ENCODE data around the gene KRR1. TPM values are rescaled to one million over a fixed set of nuclear protein-coding genes. Genes with fewer than 3 reads are reported as not detected.
"Not testable (repeated sequence)": the region's sequence is repeated elsewhere in the genome, so short reads cannot be mapped to it uniquely, and the experiment has no call there.

Gene KRR1
- total RNA-seq, 1 donor from 2014 or later, result 58.6 TPM

DNA sequence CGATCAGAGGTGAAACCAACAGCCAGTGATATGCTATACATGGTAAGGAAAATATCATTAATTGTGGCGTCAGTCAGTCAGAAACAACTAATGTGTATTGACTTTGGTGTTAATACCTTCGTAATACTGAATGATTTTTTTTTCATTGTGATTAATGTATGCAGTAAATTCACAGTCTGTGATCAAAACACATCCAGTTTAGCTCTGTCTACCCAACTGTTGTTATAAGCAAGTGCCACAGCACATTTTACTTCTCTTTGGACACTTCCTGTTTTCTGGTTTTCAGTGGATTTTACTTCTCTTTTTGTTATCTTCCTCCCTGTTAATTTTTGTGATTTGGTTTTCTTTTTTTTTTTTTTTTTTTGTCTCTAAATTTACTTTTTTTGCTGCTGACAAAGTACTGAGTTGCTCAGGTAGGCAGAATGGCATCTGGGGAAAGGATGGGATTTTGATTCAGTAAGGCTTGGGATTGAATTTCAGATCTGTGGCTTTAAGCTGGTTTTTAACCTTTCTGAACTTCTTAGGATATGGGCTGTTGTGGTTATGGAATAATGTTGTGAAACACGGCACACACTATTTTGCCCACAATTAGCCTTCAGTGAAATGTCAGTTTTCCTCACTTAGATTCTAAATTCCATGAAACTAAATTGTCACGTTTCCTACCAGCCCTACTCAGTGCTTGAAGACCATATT, 30.2 kb downstream of the KRR1 start:
- no peak for DNase-seq (ENCODE audit: low spot score)
- intact Hi-C loops (cut with DNase I), result no loop called here
- ATAC-seq, result peak; percentile 33

DNA sequence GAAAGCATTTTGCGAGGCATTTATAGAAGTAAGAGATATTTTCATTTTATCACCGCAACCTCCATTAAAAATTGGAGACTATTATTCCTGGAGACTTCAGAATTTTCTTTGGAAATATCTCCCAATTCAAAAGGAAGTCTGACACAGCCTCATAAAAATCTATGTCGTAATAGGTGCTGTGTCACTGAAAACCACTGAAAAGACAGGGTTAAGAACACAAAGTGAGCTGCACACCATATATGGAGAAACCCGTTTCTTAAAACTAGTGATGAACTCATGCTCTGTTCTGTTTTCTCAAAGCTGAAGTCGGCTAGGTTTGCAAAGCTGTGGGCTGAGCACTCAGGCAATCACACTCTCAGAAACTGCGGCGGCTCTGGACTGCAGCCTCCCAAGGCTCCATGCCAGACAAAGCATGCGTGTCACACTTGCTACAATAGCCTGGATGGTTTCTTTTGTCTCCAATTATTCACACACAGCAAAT, 30.9 kb downstream of the KRR1 start, which contains the start of gene GLIPR1:
GLIPR1 (plus strand) TSS at position 287 of the 481 bp plus-strand sequence; CDS start at position 413, 126 bp downstream.
- ATAC-seq, result peak; percentile 95
- peak; percentile 82 for DNase-seq (ENCODE audit: low spot score)
- intact Hi-C loops (cut with DNase I), result no loop called here

DNA sequence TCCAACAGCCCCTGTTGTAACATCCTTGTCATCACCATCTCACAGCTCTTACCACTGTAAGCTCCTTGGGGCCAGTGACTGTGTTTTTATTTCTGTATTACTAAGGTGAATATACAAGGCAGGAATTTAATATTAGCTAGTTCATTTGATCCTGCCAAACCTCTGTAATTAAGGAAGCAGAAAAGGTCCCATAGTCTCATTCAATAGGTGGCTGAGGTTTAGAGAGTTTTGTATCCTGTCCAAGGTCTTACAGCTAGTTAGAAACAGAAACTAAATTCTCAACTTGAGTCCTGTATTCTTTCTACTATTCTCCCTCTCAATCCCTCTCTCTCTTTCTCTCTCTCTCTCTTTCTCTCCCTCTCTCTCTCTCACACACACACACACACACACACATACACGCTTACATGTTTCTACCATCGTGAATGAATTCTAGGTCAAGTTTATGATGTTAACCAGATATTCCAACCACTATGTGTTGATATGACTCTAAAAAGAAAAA, 31.4 kb downstream of the KRR1 start:
- DNase-seq (ENCODE audit: low spot score), result no peak
- ATAC-seq, result peak; percentile 43
- intact Hi-C loops (cut with DNase I), result no loop called here

DNA sequence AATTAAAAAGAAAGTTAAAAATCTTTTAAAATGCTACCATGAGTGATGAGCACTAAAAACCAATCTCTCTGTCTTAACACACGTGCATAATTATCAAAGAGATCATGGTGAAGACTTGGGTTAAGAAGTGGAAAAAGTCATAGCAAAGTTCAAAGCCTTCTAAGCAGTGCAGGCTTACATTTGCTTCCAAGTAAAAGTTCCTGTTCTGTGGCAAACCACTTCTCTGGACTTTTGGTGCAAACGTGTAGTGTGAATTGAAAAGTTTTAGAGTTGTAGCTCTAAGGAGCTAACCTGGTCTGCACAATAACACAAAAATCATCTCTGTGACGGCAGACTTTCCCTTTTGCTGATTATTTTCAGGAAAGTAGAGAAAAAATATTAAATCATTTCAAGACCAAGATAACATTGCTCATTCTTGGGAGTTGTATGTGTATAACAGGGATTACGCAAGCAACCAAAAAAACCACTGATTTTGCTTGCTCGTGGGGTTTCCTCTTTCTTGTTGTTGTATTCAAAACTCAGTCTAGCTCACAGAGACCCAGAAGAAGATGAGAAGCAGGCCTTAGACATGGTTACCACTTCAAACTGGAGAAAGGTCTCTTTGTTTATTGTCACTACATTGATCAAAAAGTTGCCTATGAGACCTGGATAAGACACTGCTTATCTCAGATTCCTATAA, 33.2 kb downstream of the KRR1 start:
- ATAC-seq (peak; percentile 25), DNase-seq (ENCODE audit: low spot score) (no peak)
- intact Hi-C loops (cut with DNase I), result no loop called here

DNA sequence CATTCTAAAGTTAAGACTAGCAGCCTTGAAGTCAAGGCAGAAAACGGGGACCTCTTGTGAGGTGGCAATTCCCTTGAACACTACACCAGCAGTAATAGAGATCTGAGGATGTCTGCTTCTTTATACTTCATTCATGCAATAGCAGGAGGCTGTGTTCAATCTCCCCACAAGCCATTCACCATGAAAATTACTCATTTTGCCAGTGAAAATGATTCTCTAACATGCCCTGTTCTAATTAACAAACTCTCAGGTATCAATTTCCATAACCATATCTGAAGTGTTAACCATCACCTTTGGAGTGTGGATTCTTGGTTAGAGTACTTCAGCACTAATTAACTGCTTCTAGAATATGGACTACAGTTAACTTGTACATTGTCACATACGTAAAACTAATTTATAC, 34.3 kb downstream of the KRR1 start:
- no peak for ATAC-seq
- no peak for DNase-seq (ENCODE audit: low spot score)
- intact Hi-C loops (cut with DNase I), result no loop called here

DNA sequence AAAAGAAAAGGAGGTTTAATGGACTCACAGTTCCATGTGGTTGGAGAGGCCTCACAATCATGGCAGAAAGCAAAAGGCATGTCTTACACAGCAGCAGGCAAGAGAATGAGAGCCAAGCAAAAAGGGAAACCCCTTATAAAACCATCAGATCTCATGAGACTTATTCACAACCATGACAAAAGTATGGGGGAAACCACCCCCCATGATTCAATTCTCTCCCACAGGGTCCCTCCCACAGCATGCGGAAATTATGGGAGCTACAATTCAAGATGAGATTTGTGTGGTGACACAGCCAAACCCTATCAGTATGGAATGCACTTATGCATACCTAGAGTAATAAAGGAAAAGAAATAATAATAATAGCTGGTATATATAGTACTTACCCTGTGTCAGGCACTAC, 35.3 kb downstream of the KRR1 start:
- DNase-seq (ENCODE audit: low spot score), result no peak
- intact Hi-C loops (cut with DNase I), result no loop called here
- no peak for ATAC-seq

DNA sequence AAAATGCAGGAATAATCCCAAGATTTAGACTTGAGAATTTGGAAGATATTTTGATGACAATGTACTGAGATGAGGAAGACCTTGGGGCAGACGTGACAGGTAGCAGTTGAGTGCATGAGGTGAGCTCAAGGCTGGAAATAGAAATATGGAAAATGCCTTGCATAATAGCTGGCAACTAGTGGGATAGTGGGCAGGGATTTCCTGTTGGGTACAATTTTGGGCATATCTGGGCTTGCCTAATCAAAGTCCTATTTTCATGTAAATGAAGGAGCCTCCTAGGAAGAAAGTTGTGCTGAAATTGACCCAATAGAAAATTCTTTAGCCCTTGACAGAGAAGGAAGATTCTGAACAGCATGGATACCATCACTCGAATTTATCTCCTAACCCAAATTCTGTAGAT, 37.3 kb downstream of the KRR1 start:
- DNase-seq (ENCODE audit: low spot score) (no peak), ATAC-seq (no peak)
- intact Hi-C loops (cut with DNase I), result no loop called here

DNA sequence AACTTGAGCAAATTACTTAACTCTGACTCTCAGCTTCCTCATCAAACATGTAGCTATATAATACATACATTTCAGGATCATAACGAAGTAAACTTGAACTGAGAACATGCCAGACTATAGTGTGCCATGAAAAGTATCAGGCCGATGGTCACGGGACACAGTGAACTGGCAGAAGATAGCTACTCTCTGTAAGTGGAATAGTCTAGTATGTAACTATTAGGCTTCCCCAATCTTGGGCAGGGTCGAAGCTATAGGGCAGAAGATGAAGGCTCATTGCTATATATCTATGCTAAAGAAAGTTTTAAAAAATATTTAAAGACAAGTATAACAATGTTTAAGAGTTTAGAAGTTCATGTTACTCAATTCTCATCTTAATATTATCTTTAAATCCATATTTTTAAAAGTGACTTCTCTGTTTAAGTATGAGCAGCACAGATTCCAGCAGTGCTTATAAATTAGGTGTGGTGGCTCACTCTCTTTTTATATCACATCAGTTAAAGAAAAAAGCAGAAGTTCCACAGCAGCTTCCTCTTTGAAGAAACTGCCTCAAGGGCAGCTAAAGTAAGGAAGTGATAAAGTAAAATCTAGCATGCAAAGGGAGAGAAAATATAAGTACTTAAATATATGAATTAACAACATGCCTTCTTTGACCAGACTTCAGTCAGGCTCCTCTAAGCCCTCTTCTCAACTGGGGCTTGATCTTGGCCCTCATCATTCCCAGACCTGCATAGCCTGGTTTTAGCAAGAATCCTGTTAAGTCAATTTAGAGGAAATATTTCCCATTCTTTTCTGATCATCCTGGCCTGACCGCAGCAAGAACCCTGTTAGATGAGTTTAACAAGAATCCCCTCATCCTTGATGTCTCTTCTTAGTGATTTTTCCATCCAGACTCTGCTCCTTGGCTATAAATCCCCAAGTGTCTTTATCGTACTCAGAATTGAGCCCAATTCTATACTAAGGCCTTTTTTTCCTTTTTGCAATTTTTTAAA, 39.2 kb downstream of the KRR1 start:
- intact Hi-C loops (cut with DNase I), result no loop called here
- DNase-seq (ENCODE audit: low spot score) (no peak), ATAC-seq (peak; percentile 45)

DNA sequence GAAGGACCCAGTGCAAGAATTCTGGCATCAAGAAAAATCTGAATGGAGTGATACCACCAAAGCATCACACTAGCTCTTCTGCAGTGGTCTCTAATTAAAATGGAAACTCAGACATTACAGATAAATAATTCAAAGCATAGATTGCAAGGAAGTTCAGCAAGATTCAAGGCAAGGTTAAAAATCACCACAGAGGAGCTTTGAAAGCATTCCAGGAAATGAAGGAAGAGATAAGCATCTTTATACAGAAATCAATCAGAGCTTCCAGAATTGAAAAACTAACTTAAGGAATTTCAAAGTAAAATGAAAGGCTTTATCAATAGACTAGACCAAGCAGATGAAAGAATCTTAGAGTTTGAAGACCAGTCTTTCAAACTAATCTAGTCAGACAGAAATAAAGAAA, 51.2 kb downstream of the KRR1 start:
- intact Hi-C loops (cut with DNase I), result no loop called here
- DNase-seq (ENCODE audit: low spot score) (no peak), ATAC-seq (no peak)

DNA sequence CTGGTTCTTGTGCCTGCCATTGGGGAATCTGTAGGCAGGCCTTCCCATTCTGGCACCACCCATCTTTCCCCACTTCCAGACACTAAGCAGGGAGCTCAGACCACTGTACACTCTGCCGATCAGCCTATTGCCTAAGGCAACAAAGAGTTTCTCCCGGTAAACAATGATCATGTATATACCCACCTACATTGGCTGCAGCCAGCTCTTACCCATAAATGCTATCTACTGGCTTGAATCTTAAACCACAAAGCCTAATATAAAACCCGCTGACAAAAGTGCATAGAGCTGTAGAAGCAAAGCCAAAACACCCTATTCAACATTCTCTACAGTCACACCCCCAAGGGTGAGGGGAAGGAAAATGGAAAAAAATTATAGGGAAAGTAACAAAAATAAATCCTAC, 51.7 kb downstream of the KRR1 start:
- ATAC-seq (no peak), DNase-seq (ENCODE audit: low spot score) (no peak)
- intact Hi-C loops (cut with DNase I), result no loop called here

DNA sequence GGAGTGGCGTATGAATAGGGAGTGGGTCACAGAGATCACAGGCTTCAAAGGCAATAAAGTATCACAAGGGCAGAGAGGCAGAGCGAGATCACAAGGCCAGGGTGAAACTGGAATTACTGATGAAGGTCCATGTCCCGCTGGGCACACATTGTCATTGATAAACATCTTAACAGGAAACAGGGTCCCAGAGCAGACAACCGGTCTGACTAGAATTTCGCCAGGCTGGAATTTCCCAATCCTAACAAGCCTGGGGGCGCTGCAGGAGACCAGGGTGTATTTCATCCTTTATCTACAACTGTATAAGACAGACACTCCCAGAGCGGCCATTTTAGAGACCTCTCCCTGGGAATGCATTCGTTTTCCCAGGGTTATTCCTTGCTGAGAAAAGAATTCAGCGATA, 53.5 kb downstream of the KRR1 start:
- intact Hi-C loops (cut with DNase I); DNase-seq (ENCODE audit: low spot score); ATAC-seq: not testable (repeated sequence)

DNA sequence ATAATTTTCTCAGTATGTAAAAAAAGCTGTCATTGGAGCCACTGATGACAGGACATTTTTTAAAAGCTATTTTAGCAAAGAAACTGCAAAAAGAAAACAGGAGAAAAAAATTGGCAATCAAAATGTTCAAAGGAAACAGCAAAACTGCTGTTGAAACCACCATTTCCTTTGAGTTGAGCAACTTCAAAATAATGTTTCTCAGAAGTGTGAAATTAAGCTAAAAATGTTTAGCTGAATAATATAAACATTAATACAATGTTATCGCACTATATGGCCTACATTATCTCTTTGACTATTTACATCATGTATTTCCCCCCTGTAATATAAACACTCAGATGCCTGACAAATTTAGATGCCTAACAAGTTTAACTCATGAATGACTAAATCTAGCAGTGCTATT, 54.2 kb downstream of the KRR1 start:
- DNase-seq (ENCODE audit: low spot score) (no peak), ATAC-seq (no peak)
- intact Hi-C loops (cut with DNase I), result no loop called here

DNA sequence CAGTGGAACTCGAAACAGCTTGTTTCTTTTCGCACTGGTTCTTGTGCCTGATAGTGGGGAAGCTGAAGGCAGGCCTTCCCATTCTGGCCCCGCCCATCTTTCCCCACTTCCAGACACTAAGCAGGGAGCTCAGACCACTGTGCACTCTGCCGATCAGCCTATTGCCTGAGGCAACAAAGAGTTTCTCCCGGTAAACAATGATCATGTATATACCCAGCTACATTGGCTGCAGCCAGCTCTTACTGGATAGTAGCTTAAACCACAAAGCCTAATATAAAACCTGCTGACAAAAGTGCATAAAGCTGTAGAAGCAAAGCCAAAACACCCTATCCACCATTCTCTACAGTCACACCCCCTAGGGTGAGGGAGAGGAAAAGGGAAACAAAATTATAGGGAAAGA, 55.6 kb downstream of the KRR1 start:
- DNase-seq (ENCODE audit: low spot score) (no peak), ATAC-seq (peak; percentile 26)
- intact Hi-C loops (cut with DNase I), result no loop called here

DNA sequence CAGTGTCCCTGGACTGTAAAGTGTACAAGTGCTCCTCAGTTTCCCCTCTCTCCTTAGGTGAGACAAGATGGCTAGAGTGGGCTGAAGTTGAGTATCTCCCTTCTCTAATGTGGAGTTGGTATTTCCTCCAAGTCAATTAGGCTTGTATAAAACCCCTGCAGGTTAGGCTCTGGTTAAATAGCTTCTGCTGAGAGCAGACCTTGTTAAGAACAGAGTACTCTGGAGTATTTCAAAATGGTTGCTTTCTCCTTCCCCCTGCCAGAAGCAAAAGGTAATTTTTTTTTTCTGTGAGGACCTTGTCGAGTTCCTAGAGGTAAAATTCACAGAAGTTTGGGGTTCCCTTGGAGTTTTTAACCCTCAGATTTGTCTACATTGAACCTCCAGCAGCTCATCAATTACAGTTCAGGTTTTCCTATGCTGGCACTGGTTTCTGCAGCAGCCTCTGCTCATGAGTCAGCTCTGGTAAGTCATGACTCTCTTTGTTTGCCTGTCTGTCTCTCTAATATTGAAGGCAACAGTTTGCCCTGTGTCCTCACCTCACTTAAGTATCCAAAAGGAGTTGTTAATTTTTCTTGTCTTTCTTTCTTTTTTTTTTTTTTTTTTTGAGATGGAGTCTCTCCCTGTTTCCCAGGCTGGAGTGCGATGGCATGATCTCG, 58.6 kb downstream of the KRR1 start:
- ATAC-seq, result no peak
- intact Hi-C loops (cut with DNase I), result no loop called here
- DNase-seq (ENCODE audit: low spot score), result no peak

DNA sequence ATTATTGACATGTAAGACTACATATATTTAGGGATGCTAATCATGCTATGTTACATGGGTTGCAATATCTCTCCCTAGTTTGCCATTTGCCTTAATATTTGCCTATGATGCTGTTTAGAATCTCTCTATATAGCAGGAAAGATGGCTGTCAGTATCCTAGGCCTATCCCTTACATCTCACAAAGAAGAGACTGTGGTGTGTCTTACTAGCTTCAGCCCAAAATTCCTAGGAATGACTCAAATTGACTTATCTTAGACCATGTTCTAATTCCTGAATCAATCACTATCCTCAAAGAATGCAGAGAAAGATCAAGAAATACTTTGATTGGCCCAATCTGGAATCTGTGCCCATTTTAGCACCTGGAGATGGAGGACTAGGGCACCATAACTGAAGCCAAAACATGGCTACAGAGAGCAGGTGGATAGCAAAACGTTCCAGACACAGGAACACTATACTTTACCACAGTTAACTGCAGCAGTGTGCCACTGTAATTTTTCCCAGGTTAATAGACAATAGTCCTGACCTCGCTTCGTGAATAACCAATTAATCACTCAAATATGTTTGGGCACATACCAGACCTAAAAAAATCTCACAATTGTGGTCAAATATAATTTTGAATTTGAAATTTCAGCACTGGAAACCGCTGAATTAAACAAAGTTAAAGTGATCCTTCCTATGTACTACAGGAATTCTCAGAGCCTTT, 63.6 kb downstream of the KRR1 start:
- intact Hi-C loops (cut with DNase I), result no loop called here
- DNase-seq (ENCODE audit: low spot score) (no peak), ATAC-seq (no peak)

DNA sequence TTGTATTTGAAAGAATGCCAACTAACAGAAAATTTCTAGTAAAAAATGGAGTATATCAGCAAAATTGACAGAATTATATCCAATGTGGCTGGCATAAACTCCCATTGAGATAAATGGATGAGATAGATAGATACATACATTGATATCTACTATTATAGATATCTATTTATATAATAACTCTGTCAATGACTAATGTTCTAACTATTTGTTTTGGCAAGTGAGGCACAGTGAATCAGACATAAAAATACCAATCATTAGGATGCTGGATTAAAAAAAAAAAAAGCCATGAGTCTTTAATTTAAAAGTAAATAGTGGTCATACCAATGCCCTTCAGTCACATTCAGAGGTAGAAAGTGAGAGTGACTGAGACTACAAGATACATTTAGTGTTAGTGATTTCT, 64.6 kb downstream of the KRR1 start:
- DNase-seq (ENCODE audit: low spot score) (no peak), ATAC-seq (no peak)
- intact Hi-C loops (cut with DNase I), result no loop called here

DNA sequence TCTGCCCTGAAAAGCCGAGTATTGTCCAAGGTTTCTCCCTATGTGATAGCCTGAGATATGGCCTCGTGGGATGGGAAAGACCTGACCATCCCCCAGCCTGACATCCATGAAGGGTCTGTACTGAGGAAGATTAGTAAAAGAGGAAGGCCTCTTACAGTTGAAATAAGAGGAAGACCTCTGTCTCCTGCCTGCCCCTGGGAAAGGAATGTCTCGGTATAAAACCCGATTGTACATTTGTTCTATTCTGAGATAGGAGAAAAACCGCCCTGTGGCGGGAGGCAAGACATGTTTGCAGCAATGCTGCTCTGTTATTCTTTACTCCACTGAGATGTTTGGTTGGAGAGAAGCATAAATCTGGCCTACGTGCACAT, 66.3 kb downstream of the KRR1 start:
- intact Hi-C loops (cut with DNase I); DNase-seq (ENCODE audit: low spot score); ATAC-seq: not testable (repeated sequence)

DNA sequence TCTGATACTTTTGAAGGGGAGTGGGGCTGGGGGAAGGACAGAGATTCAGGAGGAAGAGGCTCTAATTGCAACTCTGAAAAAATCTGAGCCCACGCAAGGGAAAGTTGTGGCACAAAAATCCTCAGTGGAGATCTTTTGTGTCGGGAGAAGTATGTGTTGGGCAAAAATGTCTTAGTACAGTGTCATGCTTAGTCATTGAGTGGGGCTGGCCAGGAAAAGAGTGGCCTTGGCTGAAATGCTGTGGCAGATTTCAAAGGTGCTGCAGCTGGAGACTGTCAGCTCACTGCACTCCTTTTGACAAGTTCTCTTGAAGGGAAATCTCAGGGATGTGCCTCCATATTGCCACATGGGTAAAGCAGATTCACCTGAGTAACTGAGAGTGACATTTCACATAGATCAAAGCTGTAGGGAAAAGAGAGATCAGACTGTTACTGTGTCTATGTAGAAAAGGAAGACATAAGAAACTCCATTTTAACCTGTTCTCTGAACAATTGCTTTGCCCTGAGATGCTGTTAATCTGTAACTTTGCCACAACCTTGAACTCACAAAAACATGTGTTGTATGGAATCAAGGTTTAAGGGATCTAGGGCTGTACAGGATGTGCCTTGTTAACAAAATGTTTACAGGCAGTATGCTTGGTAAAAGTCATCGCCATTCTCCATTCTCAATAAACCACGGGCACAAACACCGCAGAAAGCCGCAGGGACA, 66.8 kb downstream of the KRR1 start:
- ATAC-seq (no peak), DNase-seq (ENCODE audit: low spot score) (no peak)
- intact Hi-C loops (cut with DNase I), result no loop called here

Data from sciatic nerve (tissue), 2 donors.